ENCODE measurements around the gene CEMIP2.
A peak's percentile ranks its signal among the peaks of the same experiment; 100 is the strongest.

Gene CEMIP2

GRCh38 chr9:71746758-71747125 is 21.6 kb downstream of the CEMIP2 start:
- no peak for DNase-seq

GRCh38 chr9:71746023-71746757 is 22.1 kb downstream of the CEMIP2 start:
- DNase-seq = no peak

- DNase-seq = no peak
These were observed 23.4 kb downstream of the CEMIP2 start for GRCh38 chr9:71744754-71745521.

GRCh38 chr9:71743882-71744281 is 24.4 kb downstream of the CEMIP2 start:
- no peak for DNase-seq

- no peak for DNase-seq
These were observed 25.1 kb downstream of the CEMIP2 start for GRCh38 chr9:71743217-71743705.

GRCh38 chr9:71742703-71743102 is 25.6 kb downstream of the CEMIP2 start:
- DNase-seq = no peak

GRCh38 chr9:71741926-71742648 is 26.2 kb downstream of the CEMIP2 start:
- no peak for DNase-seq

GRCh38 chr9:71740199-71740598 is 28.1 kb downstream of the CEMIP2 start:
- no peak for DNase-seq

- DNase-seq = no peak
These were observed 30.9 kb downstream of the CEMIP2 start for GRCh38 chr9:71737455-71737854.

GRCh38 chr9:71736236-71736635 is 32.1 kb downstream of the CEMIP2 start:
- DNase-seq = no peak

- DNase-seq = no peak
These were observed 33.4 kb downstream of the CEMIP2 start for GRCh38 chr9:71734950-71735349.

- DNase-seq = no peak
These were observed 35.1 kb downstream of the CEMIP2 start for GRCh38 chr9:71733176-71733575.

GRCh38 chr9:71729816-71730526 is 38.3 kb downstream of the CEMIP2 start:
- peak; percentile 4 for DNase-seq

GRCh38 chr9:71726723-71727122 is 41.6 kb downstream of the CEMIP2 start:
- peak; percentile 19 for DNase-seq

- peak; percentile 41 for DNase-seq
These were observed 42.5 kb downstream of the CEMIP2 start for GRCh38 chr9:71725590-71726338.

- no peak for DNase-seq
These were observed 46.5 kb downstream of the CEMIP2 start for GRCh38 chr9:71721855-71722254.

- no peak for DNase-seq
These were observed 48.8 kb downstream of the CEMIP2 start for GRCh38 chr9:71719562-71719961.

- DNase-seq = no peak
These were observed 49.2 kb downstream of the CEMIP2 start for GRCh38 chr9:71719088-71719487.

- no peak for DNase-seq
These were observed 52.0 kb downstream of the CEMIP2 start for GRCh38 chr9:71716138-71716909.

GRCh38 chr9:71710856-71711255 is 57.5 kb downstream of the CEMIP2 start:
- no peak for DNase-seq

- no peak for DNase-seq
These were observed 58.1 kb downstream of the CEMIP2 start for GRCh38 chr9:71710201-71710600.

Data from DMS153 (cell line).